LNCAP (cell line): ENCODE results near the gene RACGAP1.

Experiments
- CTCF ChIP-seq: fragments of 450-650 bp; IDR thresholded peaks from 2 replicates; pipeline ENCODE4 v1.5.1; 2017; ENCODE audit warnings: mild to moderate bottlenecking

RACGAP1 gene

GRCh38 chr12:49946497-49946896, 78.8 kb downstream of the RACGAP1 start:
- no peak for TF ChIP-seq CTCF

- TF ChIP-seq CTCF = no peak
Observed at GRCh38 chr12:49946086-49946485, 79.2 kb downstream of the RACGAP1 start.

- peak; percentile 97 for TF ChIP-seq CTCF
Observed at GRCh38 chr12:49945394-49946080, 79.8 kb downstream of the RACGAP1 start.

GRCh38 chr12:49944718-49945117, 80.6 kb downstream of the RACGAP1 start:
- TF ChIP-seq CTCF = no peak

GRCh38 chr12:49944046-49944445, 81.2 kb downstream of the RACGAP1 start:
- TF ChIP-seq CTCF = no peak

- TF ChIP-seq CTCF = no peak
Observed at GRCh38 chr12:49943625-49943960, 81.7 kb downstream of the RACGAP1 start.

- TF ChIP-seq CTCF = no peak
Observed at GRCh38 chr12:49942921-49943624, 82.2 kb downstream of the RACGAP1 start.
